ENCODE results near the gene ZIC4.
A peak's percentile ranks its signal among the peaks of the same experiment; 100 is the strongest.

ZIC4 gene

GRCh38 chr3:147418808-147419701 is 12.7 kb upstream of the ZIC4 start:
- no peak for TF ChIP-seq CTCF (IDR thresholded peaks at IDR 0.05; ENCODE audit: insufficient read depth, low read depth, low read length, missing control alignments)
- H3K4me3 ChIP-seq (ENCODE audit: low read depth, low read length) = no peak overlapping the region
- DNase-seq (ENCODE audit: low read depth) = peak; percentile 39

- no peak overlapping the region for H3K4me3 ChIP-seq (ENCODE audit: low read depth, low read length)
- no peak for TF ChIP-seq CTCF (IDR thresholded peaks at IDR 0.05; ENCODE audit: insufficient read depth, low read depth, low read length, missing control alignments)
- no peak for DNase-seq (ENCODE audit: low read depth)
Observed at GRCh38 chr3:147418371-147418781, 12.0 kb upstream of the ZIC4 start.

- no peak overlapping the region for H3K4me3 ChIP-seq (ENCODE audit: low read depth, low read length)
- DNase-seq (ENCODE audit: low read depth) = no peak
- TF ChIP-seq CTCF (IDR thresholded peaks at IDR 0.05; ENCODE audit: insufficient read depth, low read depth, low read length, missing control alignments) = no peak
Observed at GRCh38 chr3:147417551-147418295, 11.4 kb upstream of the ZIC4 start.

- TF ChIP-seq CTCF (IDR thresholded peaks at IDR 0.05; ENCODE audit: insufficient read depth, low read depth, low read length, missing control alignments) = no peak
Observed at GRCh38 chr3:147416931-147417330, 10.6 kb upstream of the ZIC4 start.

GRCh38 chr3:147415874-147416273 is 9.5 kb upstream of the ZIC4 start:
- no peak for TF ChIP-seq CTCF (IDR thresholded peaks at IDR 0.05; ENCODE audit: insufficient read depth, low read depth, low read length, missing control alignments)
- no peak for DNase-seq (ENCODE audit: low read depth)
- no peak overlapping the region for H3K4me3 ChIP-seq (ENCODE audit: low read depth, low read length)

More at GRCh38 chr3:147416931-147417330, 10.6 kb upstream of the ZIC4 start:
- H3K4me3 ChIP-seq (ENCODE audit: low read depth, low read length) = no peak overlapping the region
- no peak for DNase-seq (ENCODE audit: low read depth)

- H3K4me3 ChIP-seq (ENCODE audit: low read depth, low read length) = no peak overlapping the region
- no peak for TF ChIP-seq CTCF (IDR thresholded peaks at IDR 0.05; ENCODE audit: insufficient read depth, low read depth, low read length, missing control alignments)
- DNase-seq (ENCODE audit: low read depth) = no peak
Observed at GRCh38 chr3:147415286-147415685, 8.9 kb upstream of the ZIC4 start.

Measured in GM12865 (cell line).